Measurements from ENCODE around the gene ARID1B.

GRCh38 chr6:157117431-157118095 is 340.4 kb downstream of the ARID1B start:
- TF ChIP-seq, protein P1, sequence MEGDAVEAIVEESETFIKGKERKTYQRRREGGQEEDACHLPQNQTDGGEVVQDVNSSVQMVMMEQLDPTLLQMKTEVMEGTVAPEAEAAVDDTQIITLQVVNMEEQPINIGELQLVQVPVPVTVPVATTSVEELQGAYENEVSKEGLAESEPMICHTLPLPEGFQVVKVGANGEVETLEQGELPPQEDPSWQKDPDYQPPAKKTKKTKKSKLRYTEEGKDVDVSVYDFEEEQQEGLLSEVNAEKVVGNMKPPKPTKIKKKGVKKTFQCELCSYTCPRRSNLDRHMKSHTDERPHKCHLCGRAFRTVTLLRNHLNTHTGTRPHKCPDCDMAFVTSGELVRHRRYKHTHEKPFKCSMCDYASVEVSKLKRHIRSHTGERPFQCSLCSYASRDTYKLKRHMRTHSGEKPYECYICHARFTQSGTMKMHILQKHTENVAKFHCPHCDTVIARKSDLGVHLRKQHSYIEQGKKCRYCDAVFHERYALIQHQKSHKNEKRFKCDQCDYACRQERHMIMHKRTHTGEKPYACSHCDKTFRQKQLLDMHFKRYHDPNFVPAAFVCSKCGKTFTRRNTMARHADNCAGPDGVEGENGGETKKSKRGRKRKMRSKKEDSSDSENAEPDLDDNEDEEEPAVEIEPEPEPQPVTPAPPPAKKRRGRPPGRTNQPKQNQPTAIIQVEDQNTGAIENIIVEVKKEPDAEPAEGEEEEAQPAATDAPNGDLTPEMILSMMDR (IDR thresholded peaks at IDR 0.05), result no peak
- no peak for TF ChIP-seq POLR2A (IDR thresholded peaks at IDR 0.05)
